ENCODE results near the gene C19orf47. TPM values are rescaled to one million over a fixed set of nuclear protein-coding genes. Genes with fewer than 3 reads are reported as not detected.
A peak's percentile ranks its signal among the peaks of the same experiment; 100 is the strongest.

C19orf47 gene
- polyA plus RNA-seq, 3 donors = 7.6 to 10.2 (median 8.0) TPM

DNA sequence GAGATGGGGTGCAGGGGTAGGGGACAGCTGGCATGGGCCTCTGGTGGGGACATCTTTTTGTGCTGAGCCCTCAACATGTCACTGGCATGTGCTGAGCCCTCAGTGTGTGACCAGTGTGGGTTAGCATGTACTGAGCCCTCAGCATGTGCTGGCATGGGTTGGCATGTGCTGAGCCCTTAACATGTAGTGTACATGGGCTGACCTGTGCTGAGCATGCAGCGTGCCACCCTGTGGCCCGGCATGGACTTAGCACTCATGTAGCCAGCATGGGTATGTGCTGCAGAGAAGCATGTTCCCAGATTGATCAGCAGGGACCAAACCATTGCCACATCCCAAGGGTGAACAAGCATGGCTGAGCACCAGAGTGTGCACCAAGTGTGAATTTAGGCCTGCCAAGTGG lies 30.3 kb upstream of the C19orf47 start:
- H3K36me3 Mint-ChIP-seq = peaks cover 43 to 66% of the 10 kb centered on the region in 2 donors
- WGBS (ENCODE audit: insufficient coverage) = 100% methylated on average over 2 of the region's 2 CpGs

DNA sequence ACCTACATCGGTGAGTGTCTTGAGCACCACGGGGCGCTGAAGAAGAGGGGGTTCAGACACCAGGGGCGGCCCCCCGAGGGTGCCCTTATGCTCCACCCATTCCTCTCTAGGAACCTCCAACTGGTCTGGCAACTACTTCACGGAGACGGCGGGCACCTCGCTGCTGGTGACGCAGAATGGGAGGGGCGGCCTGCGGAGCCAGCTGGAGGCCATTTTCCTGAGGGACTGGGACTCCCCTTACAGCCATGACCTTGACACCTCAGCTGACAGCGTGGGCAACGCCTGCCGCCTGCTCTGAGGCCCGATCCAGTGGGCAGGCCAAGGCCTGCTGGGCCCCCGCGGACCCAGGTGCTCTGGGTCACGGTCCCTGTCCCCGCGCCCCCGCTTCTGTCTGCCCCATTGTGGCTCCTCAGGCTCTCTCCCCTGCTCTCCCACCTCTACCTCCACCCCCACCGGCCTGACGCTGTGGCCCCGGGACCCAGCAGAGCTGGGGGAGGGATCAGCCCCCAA lies 29.7 kb upstream of the C19orf47 start:
- peaks cover 43 to 72% of the 10 kb centered on the region in 2 donors for H3K36me3 Mint-ChIP-seq
- H3K27me3 Mint-ChIP-seq (ENCODE audit: low read depth in 3 of 3) = peaks cover 0 to 1% (median 0%) of the 10 kb centered on the region in 3 donors
- intact Hi-C loops (cut with micrococcal nuclease) = no loop called here
- Histone ChIP-seq H3K79me2 (ENCODE audit: insufficient read depth, low read length) (no peaks in the 10 kb centered on the region), H4K20me1 (ENCODE audit: insufficient read depth, low read length) (peaks cover 4% of the 10 kb centered on the region), H3K4me2 (replicated peaks; ENCODE audit: extremely low read depth, low read length, poor library complexity, severe bottlenecking) (no peak overlapping the region), H3K36me3 (replicated peaks in 1 of 2; ENCODE audit: control insufficient read depth in 1 of 2, insufficient read depth in 2 of 2, low read length in 2 of 2) (peaks cover 37 to 67% of the 10 kb centered on the region in 2 donors), H3K27ac (ENCODE audit: low read depth in 1 of 2, low read length in 2 of 2) (no peak overlapping the region), H2AFZ (ENCODE audit: insufficient read depth, low read depth, low read length, poor library complexity, severe bottlenecking) (no peak overlapping the region), H3K27me3 (ENCODE audit: control insufficient read depth in 2 of 2, insufficient read depth in 2 of 2, low read length in 2 of 2) (no peaks in the 10 kb centered on the region), H3K4me3 (replicated peaks in 1 of 3; ENCODE audit: low read depth in 2 of 3, low read length in 3 of 3) (no peak overlapping the region), H3K9ac (ENCODE audit: insufficient read depth, low read length, poor library complexity, severe bottlenecking) (no peak overlapping the region), H3K4me1 (ENCODE audit: control insufficient read depth in 1 of 2, insufficient read depth in 2 of 2, low read length in 2 of 2) (peaks cover under 1 to 3% of the 10 kb centered on the region in 2 donors), H3K9me3 (replicated peaks in 1 of 2; ENCODE audit: control insufficient read depth in 1 of 2, insufficient read depth in 1 of 2, low read length in 2 of 2) (no peaks in the 10 kb centered on the region)
- no peaks in the 10 kb centered on the region for H3K9me3 Mint-ChIP-seq
- DNase-seq = no peak
- H3K27ac Mint-ChIP-seq = peak overlapping the region in 2 of 7 donors; percentile 0 to 75
- WGBS (ENCODE audit: insufficient coverage) = 96% methylated on average over 19 of the region's 25 CpGs
- no peak overlapping the region for H3K4me3 Mint-ChIP-seq
- H3K4me1 Mint-ChIP-seq = peaks cover under 1% of the 10 kb centered on the region
- TF ChIP-seq CTCF (IDR thresholded peaks at IDR 0.05) = no peak

More for the DNA sequence above, 30.3 kb upstream of the C19orf47 start:
- no peak overlapping the region for H3K4me2 ChIP-seq (replicated peaks; ENCODE audit: extremely low read depth, low read length, poor library complexity, severe bottlenecking)
- H3K27ac ChIP-seq (ENCODE audit: low read depth in 1 of 2, low read length in 2 of 2) = no peak overlapping the region
- no peaks in the 10 kb centered on the region for H3K4me1 ChIP-seq (ENCODE audit: control insufficient read depth in 1 of 2, insufficient read depth in 2 of 2, low read length in 2 of 2)
- peaks cover 0 to 2% (median 0%) of the 10 kb centered on the region in 7 donors for H3K9me3 Mint-ChIP-seq
- DNase-seq = no peak
- peaks cover 0 to 1% (median 0%) of the 10 kb centered on the region in 3 donors for H3K27me3 Mint-ChIP-seq (ENCODE audit: low read depth in 3 of 3)
- no peaks in the 10 kb centered on the region for H3K27me3 ChIP-seq (ENCODE audit: control insufficient read depth in 2 of 2, insufficient read depth in 2 of 2, low read length in 2 of 2)
- intact Hi-C loops (cut with micrococcal nuclease) = no loop called here
- no peaks in the 10 kb centered on the region for H3K9me3 ChIP-seq (replicated peaks in 1 of 2; ENCODE audit: control insufficient read depth in 1 of 2, insufficient read depth in 1 of 2, low read length in 2 of 2)
- H4K20me1 ChIP-seq (ENCODE audit: insufficient read depth, low read length) = peaks cover 4% of the 10 kb centered on the region
- H3K4me3 Mint-ChIP-seq = no peak overlapping the region
- H3K9ac ChIP-seq (ENCODE audit: insufficient read depth, low read length, poor library complexity, severe bottlenecking) = no peak overlapping the region
- no peak overlapping the region for H2AFZ ChIP-seq (ENCODE audit: insufficient read depth, low read depth, low read length, poor library complexity, severe bottlenecking)
- H3K27ac Mint-ChIP-seq = peak overlapping the region in 1 of 7 donors; percentile 52
- no peaks in the 10 kb centered on the region for H3K79me2 ChIP-seq (ENCODE audit: insufficient read depth, low read length)
- no peak overlapping the region for H3K4me3 ChIP-seq (replicated peaks in 1 of 3; ENCODE audit: low read depth in 2 of 3, low read length in 3 of 3)
- TF ChIP-seq CTCF (IDR thresholded peaks at IDR 0.05) = no peak
- H3K36me3 ChIP-seq (replicated peaks in 1 of 2; ENCODE audit: control insufficient read depth in 1 of 2, insufficient read depth in 2 of 2, low read length in 2 of 2) = peaks cover 34 to 61% of the 10 kb centered on the region in 2 donors
- H3K4me1 Mint-ChIP-seq = no peaks in the 10 kb centered on the region

Measured in CD14-positive monocyte (primary cell).